ENCODE data around the gene CEP152.

GRCh38 chr15:48751595-48751994 is 59.3 kb downstream of the CEP152 start:
- TF ChIP-seq CTCF (tag by site-specific recombination; IDR thresholded peaks at IDR 0.05) (no peak), SALL2 (tag by site-specific recombination; IDR thresholded peaks at IDR 0.05; ENCODE audit: borderline replicate concordance) (no peak), ZNF350 (tag by site-specific recombination; IDR thresholded peaks at IDR 0.05) (no peak), ZNF211 (tag by site-specific recombination; IDR thresholded peaks at IDR 0.05; ENCODE audit: low read depth) (no peak), ZNF391 (tag by site-specific recombination; IDR thresholded peaks at IDR 0.05; ENCODE audit: borderline replicate concordance, low read depth) (no peak), ZNF175 (tag by site-specific recombination; IDR thresholded peaks at IDR 0.05) (no peak), ZBTB7A (tag by site-specific recombination; IDR thresholded peaks at IDR 0.05; ENCODE audit: low read depth) (no peak), ZNF585B (tag by site-specific recombination; IDR thresholded peaks at IDR 0.05) (no peak), ZNF555 (tag by site-specific recombination; conservative IDR thresholded peaks at IDR 0.05) (no peak)

All from HEK293 (cell line).